ENCODE data around the gene SIPA1L3. TPM values are rescaled to one million over a fixed set of nuclear protein-coding genes. Genes with fewer than 3 reads are reported as not detected.

SIPA1L3 gene
- total RNA-seq, 4 donors from 2014 or later, result 4.1 to 18.7 (median 6.1) TPM

GRCh38 chr19:38204728-38205127 is 297.7 kb downstream of the SIPA1L3 start:
- Histone ChIP-seq H3K9me3 (no peaks in the 10 kb centered on the region), H3K4me1 (peaks cover 5 to 8% of the 10 kb centered on the region in 2 donors), H3K27me3 (peaks cover 0 to 9% (median 9%) of the 10 kb centered on the region in 3 donors), H3K27ac (no peak overlapping the region), H3K4me3 (no peak overlapping the region), H3K36me3 (peaks cover 0 to 52% of the 10 kb centered on the region in 2 donors)
- DNase-seq (no peak), ATAC-seq (no peak)
- TF ChIP-seq POLR2A (IDR thresholded peaks at IDR 0.05), result no peak
- TF ChIP-seq, protein P1, sequence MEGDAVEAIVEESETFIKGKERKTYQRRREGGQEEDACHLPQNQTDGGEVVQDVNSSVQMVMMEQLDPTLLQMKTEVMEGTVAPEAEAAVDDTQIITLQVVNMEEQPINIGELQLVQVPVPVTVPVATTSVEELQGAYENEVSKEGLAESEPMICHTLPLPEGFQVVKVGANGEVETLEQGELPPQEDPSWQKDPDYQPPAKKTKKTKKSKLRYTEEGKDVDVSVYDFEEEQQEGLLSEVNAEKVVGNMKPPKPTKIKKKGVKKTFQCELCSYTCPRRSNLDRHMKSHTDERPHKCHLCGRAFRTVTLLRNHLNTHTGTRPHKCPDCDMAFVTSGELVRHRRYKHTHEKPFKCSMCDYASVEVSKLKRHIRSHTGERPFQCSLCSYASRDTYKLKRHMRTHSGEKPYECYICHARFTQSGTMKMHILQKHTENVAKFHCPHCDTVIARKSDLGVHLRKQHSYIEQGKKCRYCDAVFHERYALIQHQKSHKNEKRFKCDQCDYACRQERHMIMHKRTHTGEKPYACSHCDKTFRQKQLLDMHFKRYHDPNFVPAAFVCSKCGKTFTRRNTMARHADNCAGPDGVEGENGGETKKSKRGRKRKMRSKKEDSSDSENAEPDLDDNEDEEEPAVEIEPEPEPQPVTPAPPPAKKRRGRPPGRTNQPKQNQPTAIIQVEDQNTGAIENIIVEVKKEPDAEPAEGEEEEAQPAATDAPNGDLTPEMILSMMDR (IDR thresholded peaks at IDR 0.05 in 4 of 5, conservative IDR thresholded peaks at IDR 0.05 in 1 of 5), result no peak
- intact Hi-C loops (cut with DNase I; ENCODE audit: low total_unique reads) (no loop called here), in situ Hi-C loops (cut with MboI; ENCODE audit: low sequenced_read_pairs in 4 of 4) (no loop called here)

DNA sequence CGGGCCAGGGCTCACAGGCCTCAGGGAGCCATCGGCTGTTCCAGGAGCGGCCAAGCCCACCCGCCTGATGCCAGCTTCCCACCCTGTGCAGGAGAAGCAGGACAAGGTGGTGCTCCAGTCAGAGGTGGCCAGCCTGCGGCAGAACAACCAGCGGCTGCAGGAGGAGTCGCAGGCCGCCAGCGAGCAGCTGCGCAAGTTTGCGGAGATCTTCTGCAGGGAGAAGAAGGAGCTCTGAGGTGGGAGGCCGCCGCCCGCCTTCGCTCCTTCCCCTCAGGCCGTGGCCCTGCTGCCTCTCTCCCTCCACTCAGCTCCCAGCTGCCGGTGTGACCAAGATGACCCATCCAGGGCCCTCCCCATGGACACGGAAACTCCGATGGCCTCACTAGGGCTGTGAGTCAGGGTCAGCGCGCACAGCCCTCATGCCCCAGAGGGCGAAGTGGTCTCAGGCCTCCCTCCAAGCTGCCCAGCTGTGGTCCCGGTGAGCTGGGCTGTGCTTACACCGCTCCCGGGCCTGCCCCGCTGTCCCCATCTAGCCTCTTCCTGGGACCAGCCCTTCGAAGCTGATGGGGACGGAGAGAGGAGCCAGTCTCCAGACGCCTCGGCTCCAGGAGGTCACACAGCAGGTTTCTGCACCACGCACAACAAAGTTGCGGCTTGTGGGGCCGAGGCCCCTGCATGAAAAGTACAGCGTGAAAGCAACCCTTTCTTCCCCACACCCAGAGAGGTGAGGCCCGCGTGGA is 299.2 kb downstream of the SIPA1L3 start:
- TF ChIP-seq POLR2A (IDR thresholded peaks at IDR 0.05), result no peak
- TF ChIP-seq, protein P1 (IDR thresholded peaks at IDR 0.05 in 4 of 5, conservative IDR thresholded peaks at IDR 0.05 in 1 of 5), result no peak
- peaks cover 0 to 52% of the 10 kb centered on the region in 2 donors for H3K36me3 ChIP-seq
- DNase-seq (no peak), ATAC-seq (no peak)
- peaks cover 7 to 10% of the 10 kb centered on the region in 2 donors for H3K4me1 ChIP-seq
- no peak overlapping the region for H3K4me3 ChIP-seq
- H3K27ac ChIP-seq, result no peak overlapping the region
- intact Hi-C loops (cut with DNase I; ENCODE audit: low total_unique reads), result no loop called here
- H3K9me3 ChIP-seq, result no peaks in the 10 kb centered on the region
- H3K27me3 ChIP-seq, result peaks cover 5 to 24% (median 19%) of the 10 kb centered on the region in 3 donors
- in situ Hi-C loops (cut with MboI; ENCODE audit: low sequenced_read_pairs in 4 of 4), result no loop called here

GRCh38 chr19:38206928-38207327 is 299.9 kb downstream of the SIPA1L3 start:
- TF ChIP-seq, protein P1 (IDR thresholded peaks at IDR 0.05 in 4 of 5, conservative IDR thresholded peaks at IDR 0.05 in 1 of 5), result no peak
- no peak for TF ChIP-seq POLR2A (IDR thresholded peaks at IDR 0.05)
- ATAC-seq (no peak), DNase-seq (no peak)
- Histone ChIP-seq H3K36me3 (peaks cover 0 to 48% of the 10 kb centered on the region in 2 donors), H3K4me1 (peaks cover 7 to 12% of the 10 kb centered on the region in 2 donors), H3K4me3 (no peak overlapping the region), H3K9me3 (no peaks in the 10 kb centered on the region), H3K27ac (no peak overlapping the region), H3K27me3 (peaks cover 9 to 31% (median 26%) of the 10 kb centered on the region in 3 donors)
- intact Hi-C loops (cut with DNase I; ENCODE audit: low total_unique reads), result no loop called here
- in situ Hi-C loops (cut with MboI; ENCODE audit: low sequenced_read_pairs in 4 of 4), result no loop called here

GRCh38 chr19:38207543-38207942 is 300.5 kb downstream of the SIPA1L3 start:
- Histone ChIP-seq H3K27me3 (peaks cover 9 to 37% (median 33%) of the 10 kb centered on the region in 3 donors), H3K4me3 (no peak overlapping the region), H3K4me1 (peaks cover 7 to 12% of the 10 kb centered on the region in 2 donors), H3K9me3 (no peaks in the 10 kb centered on the region), H3K36me3 (peaks cover 0 to 42% of the 10 kb centered on the region in 2 donors), H3K27ac (no peak overlapping the region)
- intact Hi-C loops (cut with DNase I; ENCODE audit: low total_unique reads), result no loop called here
- DNase-seq (no peak), ATAC-seq (no peak)
- TF ChIP-seq, protein P1 (IDR thresholded peaks at IDR 0.05 in 4 of 5, conservative IDR thresholded peaks at IDR 0.05 in 1 of 5), result no peak
- TF ChIP-seq POLR2A (IDR thresholded peaks at IDR 0.05), result no peak
- in situ Hi-C loops (cut with MboI; ENCODE audit: low sequenced_read_pairs in 4 of 4), result no loop called here
